ENCODE data around the gene CARD14.

GRCh38 chr17:80125656-80126448 is 44.0 kb upstream of the CARD14 start:
- TF ChIP-seq CTCF (IDR thresholded peaks at IDR 0.05) (no peak), POLR2AphosphoS5 (IDR thresholded peaks at IDR 0.05; ENCODE audit: low read depth, low read length) (no peak), SIN3A (IDR thresholded peaks at IDR 0.05; ENCODE audit: borderline replicate concordance, insufficient read depth, low read depth, low read length) (no peak), REST (IDR thresholded peaks at IDR 0.05; ENCODE audit: insufficient read depth in 1 of 2, low read depth in 2 of 2, low read length in 1 of 2) (no peak)
